Left ventricle myocardium inferior (tissue), 1 donor: ENCODE data around the gene B3GALT6. TPM values are rescaled to one million over a fixed set of nuclear protein-coding genes. Genes with fewer than 3 reads are reported as not detected.

Experiments used
- DNase-seq: peaks from one replicate; pipeline ENCODE4 v3.0.0-alpha.2; 2020
- H3K27ac ChIP-seq: fragments of 200-600 bp; replicated peaks from 2 replicates; pipeline ENCODE4 v1.8.0; 2021
- H3K27me3 ChIP-seq: fragments of 200-600 bp; 2 replicates; pipeline ENCODE4 v1.8.0; 2021; ENCODE audit warnings: low read depth
- H3K36me3 ChIP-seq: fragments of 200-600 bp; 2 replicates; pipeline ENCODE4 v1.8.0; 2021
- H3K4me1 ChIP-seq: fragments of 200-600 bp; 2 replicates; pipeline ENCODE4 v1.8.0; 2021
- H3K4me3 ChIP-seq: fragments of 200-600 bp; 2 replicates; pipeline ENCODE4 v1.8.0; 2021; ENCODE audit warnings: mild to moderate bottlenecking, moderate library complexity
- H3K9me3 ChIP-seq: fragments of 200-600 bp; replicated peaks from 2 replicates; pipeline ENCODE4 v1.8.0; 2021
- intact Hi-C: fragments of 100-400 bp; cut with micrococcal nuclease; formaldehyde crosslinking; loops from one replicate; pipeline ENCODE4 v1.11.0; 2022
- total RNA-seq: library from RNA; stranded (reverse); fragmentation: NEBNext Ultra II Directional; extraction: Animal tissue kit (Norgen Biotek cat#: 25700); gene quantifications from one replicate; pipeline ENCODE4 v1.2.1, GENCODE V29; 2021
- TF ChIP-seq, protein P1 (sequence below): fragments of 200-600 bp; IDR thresholded peaks from 2 replicates; pipeline ENCODE4 v1.8.0; 2021; ENCODE audit warnings: antibody characterized with exemption, mild to moderate bottlenecking, borderline replicate concordance
- donor health status: DM: no; HTN: yes; CAD: no; lungs with severe emphysema.

Gene B3GALT6
- total RNA-seq, 1 donor from 2014 or later = 7.9 TPM

DNA sequence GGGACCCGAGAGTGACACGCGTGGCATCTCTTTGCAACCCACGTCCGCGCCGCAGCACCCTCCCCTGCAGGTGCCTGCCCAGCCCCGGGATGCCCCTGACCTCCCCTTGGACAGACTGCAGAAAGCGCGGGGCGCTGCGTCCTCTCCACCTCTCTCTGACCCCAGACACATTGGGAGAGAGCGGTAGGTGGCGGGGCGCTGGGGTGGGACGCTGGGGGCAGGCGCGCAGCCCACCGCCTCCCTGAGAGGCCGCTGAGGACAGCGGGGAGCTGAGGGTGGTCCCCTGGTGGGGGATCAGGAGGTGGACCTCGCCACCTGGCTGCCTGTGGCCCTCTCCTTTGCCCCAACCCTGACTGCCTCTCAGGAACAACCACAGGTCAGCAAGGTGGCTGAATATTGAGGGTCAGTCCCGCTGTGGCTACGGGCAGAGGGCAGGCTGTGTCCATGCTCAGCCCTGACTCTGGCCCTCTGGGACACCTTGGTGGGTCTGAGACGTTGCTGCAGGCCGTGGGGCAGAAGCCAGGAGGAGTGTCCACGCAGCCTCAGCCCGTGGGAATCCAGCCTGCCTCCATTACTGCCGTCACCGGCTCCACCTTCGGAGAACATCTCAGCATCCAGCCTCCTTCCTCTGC is 42.4 kb downstream of the B3GALT6 start:
- Histone ChIP-seq H3K9me3 (no peaks in the 10 kb centered on the region), H3K4me3 (peak overlapping the region; percentile 98), H3K27ac (peak overlapping the region; percentile 94), H3K36me3 (peaks cover 16% of the 10 kb centered on the region), H3K4me1 (peaks cover 55% of the 10 kb centered on the region), H3K27me3 (no peaks in the 10 kb centered on the region)
- intact Hi-C loops = no loop called here
- TF ChIP-seq, protein P1, sequence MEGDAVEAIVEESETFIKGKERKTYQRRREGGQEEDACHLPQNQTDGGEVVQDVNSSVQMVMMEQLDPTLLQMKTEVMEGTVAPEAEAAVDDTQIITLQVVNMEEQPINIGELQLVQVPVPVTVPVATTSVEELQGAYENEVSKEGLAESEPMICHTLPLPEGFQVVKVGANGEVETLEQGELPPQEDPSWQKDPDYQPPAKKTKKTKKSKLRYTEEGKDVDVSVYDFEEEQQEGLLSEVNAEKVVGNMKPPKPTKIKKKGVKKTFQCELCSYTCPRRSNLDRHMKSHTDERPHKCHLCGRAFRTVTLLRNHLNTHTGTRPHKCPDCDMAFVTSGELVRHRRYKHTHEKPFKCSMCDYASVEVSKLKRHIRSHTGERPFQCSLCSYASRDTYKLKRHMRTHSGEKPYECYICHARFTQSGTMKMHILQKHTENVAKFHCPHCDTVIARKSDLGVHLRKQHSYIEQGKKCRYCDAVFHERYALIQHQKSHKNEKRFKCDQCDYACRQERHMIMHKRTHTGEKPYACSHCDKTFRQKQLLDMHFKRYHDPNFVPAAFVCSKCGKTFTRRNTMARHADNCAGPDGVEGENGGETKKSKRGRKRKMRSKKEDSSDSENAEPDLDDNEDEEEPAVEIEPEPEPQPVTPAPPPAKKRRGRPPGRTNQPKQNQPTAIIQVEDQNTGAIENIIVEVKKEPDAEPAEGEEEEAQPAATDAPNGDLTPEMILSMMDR = no peak
- DNase-seq = no peak

DNA sequence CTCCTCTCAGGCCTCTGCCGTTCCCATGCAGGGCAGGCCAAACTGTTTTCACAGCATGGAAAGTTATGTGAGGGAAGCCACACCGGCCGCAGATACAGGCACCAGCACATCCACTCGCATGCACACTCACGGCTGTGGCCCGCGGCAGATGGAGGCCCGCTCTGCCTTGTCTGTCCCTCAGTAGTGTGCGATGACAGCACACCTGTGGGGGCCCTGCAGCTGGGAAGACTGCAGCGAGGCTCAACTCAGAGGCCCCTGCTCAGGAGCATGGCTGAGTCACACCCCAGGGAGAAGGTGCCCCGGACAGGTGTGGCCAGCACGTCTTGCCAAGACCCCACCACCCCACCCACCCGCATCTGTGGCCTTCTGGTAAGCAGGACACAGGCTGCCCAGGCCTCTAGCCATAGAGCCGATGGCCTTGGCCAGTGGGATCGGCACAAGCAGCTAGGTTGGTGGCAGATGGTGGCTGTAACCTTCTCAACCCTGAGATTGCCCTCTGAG is 42.9 kb downstream of the B3GALT6 start:
- intact Hi-C loops = no loop called here
- Histone ChIP-seq H3K36me3 (peaks cover 14% of the 10 kb centered on the region), H3K4me1 (peaks cover 49% of the 10 kb centered on the region), H3K9me3 (no peaks in the 10 kb centered on the region), H3K27me3 (no peaks in the 10 kb centered on the region), H3K27ac (peak overlapping the region; percentile 94), H3K4me3 (peak overlapping the region; percentile 98)
- TF ChIP-seq, protein P1 = no peak
- DNase-seq = no peak

DNA sequence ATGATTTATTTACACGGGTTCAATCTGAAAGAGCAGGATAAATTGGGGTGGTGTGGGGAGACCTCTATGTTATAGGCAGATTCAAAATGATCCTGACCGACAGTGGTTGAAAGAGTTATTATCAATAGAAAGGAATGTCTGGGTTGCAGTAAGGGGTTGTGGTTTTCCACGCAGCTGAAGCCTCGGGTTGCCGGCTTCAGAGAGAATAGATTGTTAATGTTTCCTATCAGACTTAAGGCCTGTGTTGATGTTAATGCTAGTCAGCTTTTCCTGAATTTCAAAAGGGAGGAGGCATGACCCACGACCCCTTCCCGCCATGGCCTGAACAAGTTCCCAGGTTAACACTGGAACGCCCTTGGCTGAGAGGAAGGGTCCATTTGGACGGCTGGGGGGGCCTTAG is 43.8 kb downstream of the B3GALT6 start:
- no peaks in the 10 kb centered on the region for H3K9me3 ChIP-seq
- intact Hi-C loops = no loop called here

DNA sequence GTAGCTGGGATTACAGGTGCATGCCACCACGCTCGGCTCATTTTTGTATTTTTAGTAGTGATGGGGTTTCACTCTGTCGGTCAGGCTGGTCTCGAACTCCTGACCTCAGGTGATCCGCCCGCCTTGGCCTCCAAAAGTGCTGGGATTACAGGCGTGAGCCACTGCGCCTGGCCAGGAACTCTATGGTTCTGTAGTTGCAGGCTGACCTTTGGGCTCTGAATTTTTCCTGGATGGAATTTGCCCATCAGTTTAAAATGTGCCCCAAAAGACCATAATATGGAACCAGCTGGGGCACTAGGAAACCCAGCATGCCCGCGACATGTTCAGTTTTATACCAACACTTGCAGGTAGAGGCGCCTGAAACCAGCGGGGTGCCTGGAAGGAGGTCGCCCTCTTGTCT is 46.6 kb downstream of the B3GALT6 start:
- peaks cover 24% of the 10 kb centered on the region for H3K4me1 ChIP-seq
- no peak overlapping the region for H3K4me3 ChIP-seq
- no peaks in the 10 kb centered on the region for H3K27me3 ChIP-seq
- intact Hi-C loops = no loop called here
- no peaks in the 10 kb centered on the region for H3K9me3 ChIP-seq
- DNase-seq = no peak
- TF ChIP-seq, protein P1 = no peak
- H3K27ac ChIP-seq = no peak overlapping the region
- no peaks in the 10 kb centered on the region for H3K36me3 ChIP-seq

More for the DNA sequence above, 43.8 kb downstream of the B3GALT6 start:
- H3K36me3 ChIP-seq = peaks cover 9% of the 10 kb centered on the region
- no peak overlapping the region for H3K4me3 ChIP-seq
- no peak for DNase-seq
- TF ChIP-seq, protein P1 = no peak
- peaks cover 41% of the 10 kb centered on the region for H3K4me1 ChIP-seq
- no peak overlapping the region for H3K27ac ChIP-seq
- H3K27me3 ChIP-seq = no peaks in the 10 kb centered on the region

DNA sequence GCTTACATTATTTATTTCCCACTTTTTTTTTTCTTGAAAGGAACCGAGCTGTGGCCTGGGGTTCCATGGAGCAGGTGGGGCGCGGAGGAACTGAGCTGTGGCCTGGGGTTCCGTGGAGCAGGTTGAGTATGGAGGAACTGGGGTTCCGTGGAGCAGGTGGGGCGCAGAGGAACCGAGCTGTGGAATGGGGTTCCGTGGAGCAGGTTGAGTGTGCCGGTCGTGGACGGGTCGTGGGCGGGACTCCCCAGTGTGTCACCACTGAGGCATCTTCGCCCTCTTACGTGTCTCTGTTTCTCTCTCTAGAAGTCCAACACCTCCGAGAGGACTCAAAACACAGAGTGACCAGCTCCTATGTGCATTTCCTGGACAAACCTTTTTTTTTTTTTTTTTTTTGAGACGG is 47.0 kb downstream of the B3GALT6 start:
- intact Hi-C loops = no loop called here
- no peak overlapping the region for H3K27ac ChIP-seq
- no peaks in the 10 kb centered on the region for H3K9me3 ChIP-seq
- no peak for DNase-seq
- peaks cover 21% of the 10 kb centered on the region for H3K4me1 ChIP-seq
- no peak overlapping the region for H3K4me3 ChIP-seq
- TF ChIP-seq, protein P1 = no peak
- no peaks in the 10 kb centered on the region for H3K27me3 ChIP-seq
- no peaks in the 10 kb centered on the region for H3K36me3 ChIP-seq
